ENCODE data around the gene GPR107.

- no peak for TF ChIP-seq CTCF (conservative IDR thresholded peaks at IDR 0.05; ENCODE audit: low read depth in 2 of 2)
- no peak for TF ChIP-seq POLR2AphosphoS5 (IDR thresholded peaks at IDR 0.05; ENCODE audit: low read depth)
- TF ChIP-seq EZH2 (IDR thresholded peaks at IDR 0.05; ENCODE audit: low read depth, unreplicated experiment) = no peak
- no peak for TF ChIP-seq ZNF462 (CRISPR knock-in tag; IDR thresholded peaks at IDR 0.05)
- no peak for TF ChIP-seq EZH2phosphoT487 (IDR thresholded peaks at IDR 0.05; ENCODE audit: unreplicated experiment)
- TF ChIP-seq CREB1 (CRISPR knock-in tag; IDR thresholded peaks at IDR 0.05; ENCODE audit: low read depth) = no peak
- TF ChIP-seq ZNF331 (CRISPR knock-in tag; IDR thresholded peaks at IDR 0.05; ENCODE audit: low read depth) = no peak
- TF ChIP-seq JUNB (IDR thresholded peaks at IDR 0.05; ENCODE audit: unreplicated experiment) = no peak
Measured at GRCh38 chr9:130034570-130034969, 19.1 kb upstream of the GPR107 start.

All from GM23338 (cell line).